Measurements from ENCODE around the gene DTNA. TPM values are rescaled to one million over a fixed set of nuclear protein-coding genes. Genes with fewer than 3 reads are reported as not detected.
A peak's percentile ranks its signal among the peaks of the same experiment; 100 is the strongest.
"Not testable (repeated sequence)": the region's sequence is repeated elsewhere in the genome, so short reads cannot be mapped to it uniquely, and the experiment has no call there.

Gene DTNA
- total RNA-seq, 1 experiment from 2014 or later, result not detected

- CTCF ChIA-PET, result no interaction called here
- peak; percentile 13 for DNase-seq (ENCODE audit: unreplicated experiment)
- Mint-ChIP-seq H3K4me1 (ENCODE audit: insufficient read depth, unreplicated experiment) (no peaks in the 10 kb centered on the region), H3K4me3 (ENCODE audit: unreplicated experiment) (no peak overlapping the region), H3K27ac (ENCODE audit: low read depth, unreplicated experiment) (no peak overlapping the region), H3K9me3 (ENCODE audit: unreplicated experiment) (no peaks in the 10 kb centered on the region), H3K36me3 (ENCODE audit: insufficient read depth, unreplicated experiment) (no peaks in the 10 kb centered on the region), H3K27me3 (ENCODE audit: insufficient read depth, unreplicated experiment) (no peaks in the 10 kb centered on the region)
- no peak for TF ChIP-seq CTCF (IDR thresholded peaks at IDR 0.05; ENCODE audit: unreplicated experiment)
- BruUV-seq (replicated peaks), result no TSS peak
- intact Hi-C loops (cut with micrococcal nuclease), result no loop called here
- POLR2A ChIA-PET, result no interaction called here
Observed at GRCh38 chr18:34913837-34914661, 204.0 kb downstream of the DTNA start.

GRCh38 chr18:34915046-34915445 lies 204.9 kb downstream of the DTNA start:
- intact Hi-C loops (cut with micrococcal nuclease), result no loop called here
- Mint-ChIP-seq H3K27ac (ENCODE audit: low read depth, unreplicated experiment) (no peak overlapping the region), H3K4me1 (ENCODE audit: insufficient read depth, unreplicated experiment) (no peaks in the 10 kb centered on the region), H3K36me3 (ENCODE audit: insufficient read depth, unreplicated experiment) (no peaks in the 10 kb centered on the region), H3K27me3 (ENCODE audit: insufficient read depth, unreplicated experiment) (no peaks in the 10 kb centered on the region), H3K9me3 (ENCODE audit: unreplicated experiment) (no peaks in the 10 kb centered on the region), H3K4me3 (ENCODE audit: unreplicated experiment) (no peak overlapping the region)
- CTCF ChIA-PET, result no interaction called here
- POLR2A ChIA-PET, result no interaction called here
- no peak for DNase-seq (ENCODE audit: unreplicated experiment)
- TF ChIP-seq CTCF (IDR thresholded peaks at IDR 0.05; ENCODE audit: unreplicated experiment), result no peak
- no TSS peak for BruUV-seq (replicated peaks)

GRCh38 chr18:34916539-34916938 lies 206.4 kb downstream of the DTNA start:
- BruUV-seq (replicated peaks); H3K4me3 Mint-ChIP-seq (ENCODE audit: unreplicated experiment); H3K4me1 Mint-ChIP-seq (ENCODE audit: insufficient read depth, unreplicated experiment); H3K27ac Mint-ChIP-seq (ENCODE audit: low read depth, unreplicated experiment); H3K9me3 Mint-ChIP-seq (ENCODE audit: unreplicated experiment); H3K27me3 Mint-ChIP-seq (ENCODE audit: insufficient read depth, unreplicated experiment); DNase-seq (ENCODE audit: unreplicated experiment); CTCF ChIA-PET; intact Hi-C loops (cut with micrococcal nuclease); POLR2A ChIA-PET; H3K36me3 Mint-ChIP-seq (ENCODE audit: insufficient read depth, unreplicated experiment): not testable (repeated sequence)

- Mint-ChIP-seq H3K9me3 (ENCODE audit: unreplicated experiment) (no peaks in the 10 kb centered on the region), H3K27me3 (ENCODE audit: insufficient read depth, unreplicated experiment) (no peaks in the 10 kb centered on the region), H3K4me3 (ENCODE audit: unreplicated experiment) (no peak overlapping the region), H3K4me1 (ENCODE audit: insufficient read depth, unreplicated experiment) (no peaks in the 10 kb centered on the region), H3K27ac (ENCODE audit: low read depth, unreplicated experiment) (no peak overlapping the region), H3K36me3 (ENCODE audit: insufficient read depth, unreplicated experiment) (no peaks in the 10 kb centered on the region)
- ChIA-PET CTCF (no interaction called here), POLR2A (interaction anchor here (0.6 kb wide), 1 partner anchor 27 kb away, joined by 3 read pairs; no protein-coding TSS in a partner anchor)
- no TSS peak for BruUV-seq (replicated peaks)
- intact Hi-C loops (cut with micrococcal nuclease), result no loop called here
- TF ChIP-seq CTCF (IDR thresholded peaks at IDR 0.05; ENCODE audit: unreplicated experiment), result no peak
- DNase-seq (ENCODE audit: unreplicated experiment), result no peak
Observed at GRCh38 chr18:34918856-34919255, 208.8 kb downstream of the DTNA start.
